ENCODE measurements around the gene SUN1. TPM values are rescaled to one million over a fixed set of nuclear protein-coding genes. Genes with fewer than 3 reads are reported as not detected.

SUN1 gene
- total and polyA plus RNA-seq, 2 donors (not counting 3 experiments of a cell fraction or from before 2014, with no cell fraction given): 158 to 410 TPM

DNA sequence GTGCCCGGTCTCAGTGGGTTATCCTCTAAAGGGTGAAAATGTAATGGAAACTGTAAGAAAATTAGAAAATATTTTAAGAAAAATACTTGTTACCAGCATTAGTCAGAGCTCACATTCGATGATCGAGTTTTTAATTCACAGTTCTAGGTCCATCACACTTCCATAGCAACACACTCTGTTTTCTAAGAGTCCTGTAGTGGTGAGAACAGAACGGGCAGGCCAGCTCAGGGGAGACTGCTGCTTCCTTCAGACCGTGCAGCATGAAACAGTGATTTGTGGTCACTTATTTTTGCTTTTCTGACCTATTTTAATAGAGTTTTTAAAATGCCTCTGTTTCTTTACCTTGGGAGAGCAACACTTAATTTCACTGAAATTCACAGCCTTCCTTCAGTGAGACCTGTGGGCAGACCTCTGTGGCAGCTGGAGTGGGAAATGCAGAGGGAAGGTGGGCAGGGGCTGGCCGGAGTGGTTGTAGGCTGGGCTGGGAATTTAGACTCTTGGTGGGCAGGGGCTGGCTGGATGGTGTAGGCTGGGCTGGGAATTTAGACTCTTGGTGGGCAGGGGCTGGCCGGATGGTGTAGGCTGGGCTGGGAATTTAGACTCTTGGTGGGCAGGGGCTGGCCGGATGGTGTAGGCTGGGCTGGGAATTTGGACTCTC lies 1.5 kb downstream of the SUN1 start:
- intact Hi-C loops (cut with micrococcal nuclease) (no loop called here), dilution Hi-C loops (cut with MboI; ENCODE audit: extremely low pct_ligation_motif_present, low sequenced_read_pairs) (no loop called here)
- ChIA-PET CTCF (interaction anchor here (1.0 to 2.2 kb wide), 4 partner anchors 13 to 40 kb away, joined by 3 to 13 read pairs (median 4); no protein-coding TSS in a partner anchor), POLR2A (no interaction called here)
- no peak overlapping the region for H3K4me2 ChIP-seq (ENCODE audit: insufficient read depth, low read length)
- no peak overlapping the region for H2AFZ ChIP-seq (ENCODE audit: low read depth, low read length)
- peaks cover 48% of the 10 kb centered on the region for H3K79me2 ChIP-seq (ENCODE audit: control insufficient read depth, insufficient read depth, low read length)
- H3K36me3 ChIP-seq (ENCODE audit: control insufficient read depth in 2 of 2, extremely low read depth in 1 of 2, insufficient read depth in 2 of 2, low read length in 2 of 2): peaks cover 0 to 1% of the 10 kb centered on the region in 2 experiments
- peak overlapping the region; percentile 25 for H3K27ac ChIP-seq (ENCODE audit: insufficient read depth, low read depth, low read length)
- TF ChIP-seq JUN (IDR thresholded peaks at IDR 0.05; ENCODE audit: borderline replicate concordance, insufficient read depth, insufficient read length, low read depth): no peak
- no peak for TF ChIP-seq POLR2A (IDR thresholded peaks at IDR 0.05; ENCODE audit: low read depth, low read length)
- TF ChIP-seq MYC (IDR thresholded peaks at IDR 0.05; ENCODE audit: low read depth, low read length): no peak
- no peak for TF ChIP-seq MAX (IDR thresholded peaks at IDR 0.05; ENCODE audit: insufficient read depth, insufficient read length)
- no peak for TF ChIP-seq EZH2 (IDR thresholded peaks at IDR 0.05; ENCODE audit: borderline replicate concordance, low read depth, low read length, severe bottlenecking)
- TF ChIP-seq POLR2AphosphoS5 (IDR thresholded peaks at IDR 0.05; ENCODE audit: insufficient read depth, low read depth, low read length): no peak
- TF ChIP-seq FOS (IDR thresholded peaks at IDR 0.05; ENCODE audit: borderline replicate concordance, insufficient read depth, low read length): no peak
- no peak for TF ChIP-seq GATA2 (IDR thresholded peaks at IDR 0.05; ENCODE audit: insufficient read depth, insufficient read length, low read depth, low read length)
- TF ChIP-seq CTCF (IDR thresholded peaks at IDR 0.05; ENCODE audit: extremely low read depth in 1 of 2, insufficient read depth in 1 of 2, low read depth in 1 of 2, low read length in 2 of 2): no peak
- no TSS peak for BruUV-seq (replicated peaks)
- H3K27me3 ChIP-seq (ENCODE audit: control insufficient read depth in 2 of 2, insufficient read depth in 2 of 2, low read length in 2 of 2): no peaks in the 10 kb centered on the region
- H3K4me1 ChIP-seq (ENCODE audit: control insufficient read depth, extremely low read depth, insufficient read depth, low read length): peaks cover 22% of the 10 kb centered on the region
- no peaks in the 10 kb centered on the region for H3K9me1 ChIP-seq (replicated peaks; ENCODE audit: control insufficient read depth, extremely low read depth, insufficient read depth, low read length)
- H4K20me1 ChIP-seq (replicated peaks; ENCODE audit: control insufficient read depth, extremely low read depth, insufficient read depth, low read length): no peaks in the 10 kb centered on the region
- DNase-seq (ENCODE audit: low read depth, low spot score): no peak
- FAIRE-seq: no peak
- H3K9me3 ChIP-seq (replicated peaks; ENCODE audit: control insufficient read depth, insufficient read depth, low read length): no peaks in the 10 kb centered on the region
- H3K9ac ChIP-seq (replicated peaks; ENCODE audit: extremely low read depth, insufficient read depth, low read length): no peak overlapping the region
- no peak overlapping the region for H3K4me3 ChIP-seq (replicated peaks in 1 of 3; ENCODE audit: insufficient read depth in 1 of 3, low read depth in 1 of 3, low read length in 3 of 3)

Measured in endothelial cell of umbilical vein (primary cell).